Activated CD4-positive, alpha-beta memory T cell treated with anti-CD3 and anti-CD28 coated beads for 36 hours (primary cell): ENCODE measurements around the gene IFIT1. TPM values are rescaled to one million over a fixed set of nuclear protein-coding genes. Genes with fewer than 3 reads are reported as not detected.
A peak's percentile ranks its signal among the peaks of the same experiment; 100 is the strongest.
"Not testable (repeated sequence)": the region's sequence is repeated elsewhere in the genome, so short reads cannot be mapped to it uniquely, and the experiment has no call there.

ENCODE experiments used
- CTCF ChIA-PET: fragments of 350-600 bp; sonication (Branson Sonifier 250); formaldehyde crosslinking; loops from one replicate; lab custom pipeline; 2021; ENCODE audit warnings: antibody characterized with exemption, inconsistent platforms; lab: Charles Lee
- POLR2A ChIA-PET: fragments of 350-600 bp; sonication (Branson Sonifier 250); formaldehyde crosslinking; loops from one replicate; lab custom pipeline; 2021; ENCODE audit warnings: antibody characterized with exemption; lab: Charles Lee
- DNase-seq: peaks from one replicate; pipeline ENCODE4 v3.0.0-alpha.2; 2020
- H3K27ac Mint-ChIP-seq: one replicate; pipeline ENCODE4 v1.8.0; 2021; ENCODE audit warnings: mixed read lengths
- H3K27me3 Mint-ChIP-seq: one replicate; pipeline ENCODE4 v1.8.0; 2021; ENCODE audit warnings: mixed read lengths
- H3K36me3 Mint-ChIP-seq: one replicate; pipeline ENCODE4 v1.8.0; 2021; ENCODE audit warnings: mixed read lengths
- H3K4me1 Mint-ChIP-seq: one replicate; pipeline ENCODE4 v1.8.0; 2021; ENCODE audit warnings: low read depth, mixed read lengths
- H3K4me3 Mint-ChIP-seq: one replicate; pipeline ENCODE4 v1.8.0; 2021; ENCODE audit warnings: mild to moderate bottlenecking, mixed read lengths
- H3K9me3 Mint-ChIP-seq: one replicate; pipeline ENCODE4 v1.8.0; 2021; ENCODE audit warnings: mixed read lengths
- intact Hi-C: fragments of 100-400 bp; cut with micrococcal nuclease; formaldehyde crosslinking; loops from one replicate; pipeline ENCODE4 v1.15.1; 2023
- total RNA-seq, 2 experiments: library from RNA; stranded (reverse); gene quantifications; one replicate each; pipeline ENCODE4 v1.2.3, GENCODE V29; 2021

IFIT1 gene
- total RNA-seq, 2 experiments from 2014 or later, result 5.2 to 5.5 TPM

GRCh38 chr10:89388806-89389205, 3.6 kb upstream of the IFIT1 start:
- Mint-ChIP-seq H3K4me3 (no peak overlapping the region), H3K27me3 (peaks cover 1% of the 10 kb centered on the region), H3K27ac (no peak overlapping the region), H3K4me1 (peaks cover 15% of the 10 kb centered on the region), H3K36me3 (no peaks in the 10 kb centered on the region), H3K9me3 (no peaks in the 10 kb centered on the region)
- DNase-seq, result no peak
- intact Hi-C loops, result no loop called here
- CTCF ChIA-PET, result interaction anchor here (0.7 to 1.0 kb wide), 2 partner anchors 21 to 171 kb away, joined by 3 read pairs; no protein-coding TSS in a partner anchor
- POLR2A ChIA-PET, result no interaction called here

- Mint-ChIP-seq H3K9me3 (no peaks in the 10 kb centered on the region), H3K27ac (no peak overlapping the region), H3K36me3 (no peaks in the 10 kb centered on the region), H3K27me3 (peaks cover 1% of the 10 kb centered on the region), H3K4me1 (peaks cover 20% of the 10 kb centered on the region), H3K4me3 (no peak overlapping the region)
- ChIA-PET CTCF (interaction anchor here (0.7 to 1.0 kb wide), 3 partner anchors 21 to 172 kb away, joined by 3 read pairs; no protein-coding TSS in a partner anchor), POLR2A (no interaction called here)
- DNase-seq, result no peak
- intact Hi-C loops, result no loop called here
These were observed 3.2 kb upstream of the IFIT1 start for GRCh38 chr10:89389254-89389653.

- intact Hi-C loops, result no loop called here
- DNase-seq, result no peak
- Mint-ChIP-seq H3K4me3 (no peak overlapping the region), H3K36me3 (no peaks in the 10 kb centered on the region), H3K27me3 (peaks cover 1% of the 10 kb centered on the region), H3K9me3 (no peaks in the 10 kb centered on the region), H3K4me1 (peaks cover 27% of the 10 kb centered on the region), H3K27ac (no peak overlapping the region)
- ChIA-PET POLR2A (no interaction called here), CTCF (interaction anchor here (1.4 kb wide), 1 partner anchor 58 kb away, joined by 5 read pairs; no protein-coding TSS in a partner anchor)
These were observed 1.8 kb upstream of the IFIT1 start for GRCh38 chr10:89390476-89391225.

GRCh38 chr10:89391226-89391576, 1.2 kb upstream of the IFIT1 start:
- H3K4me3 Mint-ChIP-seq, H3K36me3 Mint-ChIP-seq, DNase-seq, POLR2A ChIA-PET, H3K27me3 Mint-ChIP-seq, H3K9me3 Mint-ChIP-seq, intact Hi-C loops, H3K27ac Mint-ChIP-seq: not testable (repeated sequence)
- peaks cover 27% of the 10 kb centered on the region for H3K4me1 Mint-ChIP-seq
- CTCF ChIA-PET, result interaction anchor here (1.4 kb wide), 1 partner anchor 59 kb away, joined by 5 read pairs; no protein-coding TSS in a partner anchor

GRCh38 chr10:89392974-89393373, 551 bp downstream of the IFIT1 start:
- Mint-ChIP-seq H3K36me3 (no peaks in the 10 kb centered on the region), H3K9me3 (no peaks in the 10 kb centered on the region), H3K4me3 (peak overlapping the region; percentile 74), H3K27ac (no peak overlapping the region), H3K27me3 (no peaks in the 10 kb centered on the region), H3K4me1 (peaks cover 27% of the 10 kb centered on the region)
- intact Hi-C loops, result loop anchor here (1.0 kb wide), 3 partner anchors 21 to 142 kb away; partner anchors contain the start of genes IFIT5 and LIPA
- ChIA-PET POLR2A (interaction anchor here (0.6 to 1.9 kb wide), 2 partner anchors 21 to 25 kb away, joined by 3 to 5 read pairs; partner anchors contain the start of gene IFIT5), CTCF (interaction anchor here (0.7 to 1.5 kb wide), 4 partner anchors 10 to 176 kb away, joined by 3 to 4 read pairs (median 3); no protein-coding TSS in a partner anchor)
- DNase-seq, result no peak

- Mint-ChIP-seq H3K4me3 (no peak overlapping the region), H3K27ac (no peak overlapping the region), H3K9me3 (no peaks in the 10 kb centered on the region), H3K4me1 (peaks cover 27% of the 10 kb centered on the region), H3K27me3 (no peaks in the 10 kb centered on the region), H3K36me3 (no peaks in the 10 kb centered on the region)
- POLR2A ChIA-PET, result no interaction called here
- CTCF ChIA-PET, result interaction anchor here (1.5 kb wide), 1 partner anchor 177 kb away, joined by 3 read pairs; no protein-coding TSS in a partner anchor
- no peak for DNase-seq
- intact Hi-C loops, result no loop called here
These were observed 1.5 kb downstream of the IFIT1 start for GRCh38 chr10:89393898-89394297.

GRCh38 chr10:89395141-89395540, 2.7 kb downstream of the IFIT1 start:
- Mint-ChIP-seq H3K4me1 (peaks cover 30% of the 10 kb centered on the region), H3K36me3 (no peaks in the 10 kb centered on the region), H3K27ac (no peak overlapping the region), H3K4me3 (no peak overlapping the region), H3K9me3 (no peaks in the 10 kb centered on the region), H3K27me3 (no peaks in the 10 kb centered on the region)
- ChIA-PET POLR2A (no interaction called here), CTCF (no interaction called here)
- intact Hi-C loops, result no loop called here
- DNase-seq, result no peak

- POLR2A ChIA-PET, result no interaction called here
- DNase-seq, result no peak
- Mint-ChIP-seq H3K4me1 (peaks cover 18% of the 10 kb centered on the region), H3K9me3 (no peaks in the 10 kb centered on the region), H3K27me3 (no peaks in the 10 kb centered on the region), H3K4me3 (no peak overlapping the region), H3K36me3 (no peaks in the 10 kb centered on the region), H3K27ac (no peak overlapping the region)
- CTCF ChIA-PET, result no interaction called here
- intact Hi-C loops, result no loop called here
These were observed 5.8 kb downstream of the IFIT1 start for GRCh38 chr10:89398003-89398749.

- H3K36me3 Mint-ChIP-seq, result no peaks in the 10 kb centered on the region
- DNase-seq, result no peak
- peaks cover 9% of the 10 kb centered on the region for H3K4me1 Mint-ChIP-seq
- ChIA-PET POLR2A (no interaction called here), CTCF (no interaction called here)
- no peak overlapping the region for H3K27ac Mint-ChIP-seq
- H3K4me3 Mint-ChIP-seq, result no peak overlapping the region
- intact Hi-C loops, result no loop called here
- H3K9me3 Mint-ChIP-seq, result no peaks in the 10 kb centered on the region
- no peaks in the 10 kb centered on the region for H3K27me3 Mint-ChIP-seq
These were observed 7.5 kb downstream of the IFIT1 start for GRCh38 chr10:89399956-89400355.

GRCh38 chr10:89403043-89403442, 10.6 kb downstream of the IFIT1 start:
- no peak overlapping the region for H3K27ac Mint-ChIP-seq
- H3K4me1 Mint-ChIP-seq, result peaks cover 3% of the 10 kb centered on the region
- H3K36me3 Mint-ChIP-seq, result no peaks in the 10 kb centered on the region
- no peaks in the 10 kb centered on the region for H3K27me3 Mint-ChIP-seq
- no peak for DNase-seq
- H3K9me3 Mint-ChIP-seq, result peaks cover 3% of the 10 kb centered on the region
- intact Hi-C loops, result no loop called here
- ChIA-PET POLR2A (no interaction called here), CTCF (interaction anchor here (1.4 kb wide), 1 partner anchor 10 kb away, joined by 3 read pairs; the partner anchor contains the start of gene IFIT1)
- no peak overlapping the region for H3K4me3 Mint-ChIP-seq

GRCh38 chr10:89404104-89405047, 12.0 kb downstream of the IFIT1 start:
- Mint-ChIP-seq H3K27ac (no peak overlapping the region), H3K36me3 (no peaks in the 10 kb centered on the region), H3K9me3 (peaks cover 3% of the 10 kb centered on the region), H3K4me1 (peaks cover 3% of the 10 kb centered on the region), H3K27me3 (no peaks in the 10 kb centered on the region), H3K4me3 (no peak overlapping the region)
- no peak for DNase-seq
- intact Hi-C loops, result no loop called here
- POLR2A ChIA-PET, result interaction anchor here (0.6 kb wide), 1 partner anchor 403 kb away, joined by 4 read pairs; no protein-coding TSS in a partner anchor
- CTCF ChIA-PET, result interaction anchor here (0.9 kb wide), 1 partner anchor 10 kb away, joined by 3 read pairs; the partner anchor contains the start of gene IFIT5
